Choroid plexus epithelial cell (primary cell): ENCODE results near the gene EDC3.
"Not testable (repeated sequence)": the region's sequence is repeated elsewhere in the genome, so short reads cannot be mapped to it uniquely, and the experiment has no call there.

Experiments used
- DNase-seq: peaks from one replicate; pipeline ENCODE4 v3.0.0-alpha.2; 2010; ENCODE audit warnings: low read depth
- H3K4me3 ChIP-seq: 2 replicates; pipeline ENCODE4 v1.5.1; 2011; ENCODE audit warnings: low read depth, mild to moderate bottlenecking, control low read depth, low read length, moderate library complexity
- CTCF ChIP-seq: conservative IDR thresholded peaks from 2 replicates; pipeline ENCODE4 v1.5.1; 2011; ENCODE audit warnings: low read depth, mild to moderate bottlenecking, control low read depth, inconsistent platforms, low read length, moderate library complexity

Gene EDC3

GRCh38 chr15:74662064-74662860 is 33.6 kb downstream of the EDC3 start:
- no peak overlapping the region for H3K4me3 ChIP-seq
- TF ChIP-seq CTCF, result no peak
- DNase-seq, result no peak

GRCh38 chr15:74661280-74661679 is 34.5 kb downstream of the EDC3 start:
- not testable (repeated sequence) for H3K4me3 ChIP-seq, DNase-seq

GRCh38 chr15:74657846-74658245 is 38.0 kb downstream of the EDC3 start:
- DNase-seq, result peak; percentile 33
- H3K4me3 ChIP-seq, result no peak overlapping the region
- no peak for TF ChIP-seq CTCF

- no peak for DNase-seq
- no peak for TF ChIP-seq CTCF
- H3K4me3 ChIP-seq, result no peak overlapping the region
These were observed 38.8 kb downstream of the EDC3 start for GRCh38 chr15:74656935-74657535.

GRCh38 chr15:74655424-74655823 is 40.4 kb downstream of the EDC3 start:
- no peak for TF ChIP-seq CTCF

GRCh38 chr15:74653426-74654102 is 42.3 kb downstream of the EDC3 start:
- TF ChIP-seq CTCF, result no peak
- H3K4me3 ChIP-seq, result no peak overlapping the region
- peak; percentile 55 for DNase-seq

More at GRCh38 chr15:74655424-74655823, 40.4 kb downstream of the EDC3 start:
- H3K4me3 ChIP-seq, result no peak overlapping the region
- no peak for DNase-seq

GRCh38 chr15:74651242-74651741 is 44.5 kb downstream of the EDC3 start:
- no peak overlapping the region for H3K4me3 ChIP-seq
- TF ChIP-seq CTCF, result no peak
- DNase-seq, result no peak
